Natural killer cell (primary cell): ENCODE measurements around the gene POLR1D. TPM values are rescaled to one million over a fixed set of nuclear protein-coding genes. Genes with fewer than 3 reads are reported as not detected.
A peak's percentile ranks its signal among the peaks of the same experiment; 100 is the strongest.

Experiments used
- ATAC-seq, 3 donors: fragments of 150-1000 bp in 2 of 3; fragments of 200-7000 bp in 1 of 3; cut with Tn5 transposase; 1 replicate in 1 of 3; 2 replicates in 2 of 3; pipeline ENCODE4 v1.10.0; 2021; ENCODE audit warnings: mild to moderate bottlenecking in 2 of 3, moderate library complexity in 2 of 3
- DNase-seq, 2 donors: peaks; one replicate each; pipeline versions ENCODE4 v3.0.0 to v3.0.0-alpha.2; 2013 to 2021; ENCODE audit warnings: mixed read lengths in 1 of 2
- H3K27ac ChIP-seq: one replicate; pipeline ENCODE4 v1.5.1; 2013; ENCODE audit warnings: mild to moderate bottlenecking, low read length
- H3K27me3 ChIP-seq: one replicate; pipeline ENCODE4 v1.6.1; 2013; ENCODE audit warnings: low read length; ENCODE audit not compliant: control insufficient read depth, insufficient read depth
- H3K36me3 ChIP-seq: one replicate; pipeline ENCODE4 v1.6.1; 2013; ENCODE audit warnings: low read length; ENCODE audit not compliant: control insufficient read depth, insufficient read depth
- H3K4me1 ChIP-seq: one replicate; pipeline ENCODE4 v1.6.1; 2013; ENCODE audit warnings: low read length; ENCODE audit not compliant: control insufficient read depth, insufficient read depth
- H3K4me3 ChIP-seq: one replicate; pipeline ENCODE4 v1.5.1; 2013; ENCODE audit warnings: low read length
- H3K9me3 ChIP-seq: one replicate; pipeline ENCODE4 v1.6.1; 2013; ENCODE audit warnings: low read length; ENCODE audit not compliant: control insufficient read depth, insufficient read depth
- H3K27ac Mint-ChIP-seq, 2 donors: one replicate each; pipeline ENCODE4 v1.8.0; 2022; ENCODE audit warnings: mild to moderate bottlenecking in 2 of 2, mixed read lengths in 2 of 2, moderate library complexity in 1 of 2
- H3K27me3 Mint-ChIP-seq, 2 donors: one replicate each; pipeline ENCODE4 v1.8.0; 2022; ENCODE audit warnings: low read depth in 2 of 2, mixed read lengths in 2 of 2
- H3K36me3 Mint-ChIP-seq: one replicate; pipeline ENCODE4 v1.8.0; 2022; ENCODE audit warnings: mixed read lengths
- H3K4me1 Mint-ChIP-seq, 2 donors: one replicate each; pipeline ENCODE4 v1.8.0; 2022; ENCODE audit warnings: mixed read lengths in 2 of 2
- H3K4me3 Mint-ChIP-seq: one replicate; pipeline ENCODE4 v1.8.0; 2022; ENCODE audit warnings: mild to moderate bottlenecking, moderate library complexity, mixed read lengths
- H3K9me3 Mint-ChIP-seq, 2 donors: one replicate each; pipeline ENCODE4 v1.8.0; 2022; ENCODE audit warnings: mixed read lengths in 2 of 2
- WGBS: methylation state at CpG from one replicate; pipeline ENCODE4 v1.1.7; 2013; ENCODE audit warnings: missing lambda C conversion rate; ENCODE audit not compliant: insufficient coverage; 5-methylcytosine and 5-hydroxymethylcytosine counted together
- intact Hi-C: fragments of 100-400 bp; cut with micrococcal nuclease; formaldehyde crosslinking; loops from one replicate; pipeline ENCODE4 v1.14.2; 2022
- total RNA-seq, 4 donors: library from RNA; stranded (reverse); fragments of 120-200 nt in 1 of 4; gene quantifications; one replicate each; pipeline versions ENCODE4 v1.2.3 to v1.2.4, GENCODE V29; 2013 to 2022
- TF ChIP-seq, protein P1 (sequence below): fragments of 200-600 bp; IDR thresholded peaks from one replicate; pipeline ENCODE4 v1.8.0; 2022; ENCODE audit warnings: antibody characterized with exemption

POLR1D gene
- total RNA-seq, 3 donors from 2014 or later (not counting 1 experiment from before 2014, with no cell fraction given): 109 to 132 (median 116) TPM

DNA sequence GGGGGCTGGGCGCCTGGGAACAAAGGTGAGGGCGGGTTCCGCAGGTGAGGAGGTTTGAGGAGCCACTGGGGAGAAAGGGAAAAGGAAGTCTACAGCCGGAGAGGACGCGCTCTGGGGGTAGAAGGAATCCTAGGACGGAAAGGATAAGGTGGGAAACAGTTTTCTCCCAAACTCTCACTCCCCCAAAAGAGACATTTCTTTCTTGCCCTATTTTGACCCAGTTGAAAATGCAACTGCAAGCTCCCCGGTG, 651 bp upstream of the POLR1D start:
- 0% methylated on average over 4 of the region's 8 CpGs for WGBS
- peak overlapping the region; percentile 97 for H3K27ac ChIP-seq
- Mint-ChIP-seq H3K9me3 (no peaks in the 10 kb centered on the region), H3K27me3 (no peaks in the 10 kb centered on the region), H3K36me3 (no peaks in the 10 kb centered on the region), H3K4me1 (peaks cover 51 to 70% of the 10 kb centered on the region in 2 donors), H3K4me3 (peak overlapping the region; percentile 88), H3K27ac (peak overlapping the region; percentile 86 to 92)
- no peaks in the 10 kb centered on the region for H3K9me3 ChIP-seq
- TF ChIP-seq, protein P1, sequence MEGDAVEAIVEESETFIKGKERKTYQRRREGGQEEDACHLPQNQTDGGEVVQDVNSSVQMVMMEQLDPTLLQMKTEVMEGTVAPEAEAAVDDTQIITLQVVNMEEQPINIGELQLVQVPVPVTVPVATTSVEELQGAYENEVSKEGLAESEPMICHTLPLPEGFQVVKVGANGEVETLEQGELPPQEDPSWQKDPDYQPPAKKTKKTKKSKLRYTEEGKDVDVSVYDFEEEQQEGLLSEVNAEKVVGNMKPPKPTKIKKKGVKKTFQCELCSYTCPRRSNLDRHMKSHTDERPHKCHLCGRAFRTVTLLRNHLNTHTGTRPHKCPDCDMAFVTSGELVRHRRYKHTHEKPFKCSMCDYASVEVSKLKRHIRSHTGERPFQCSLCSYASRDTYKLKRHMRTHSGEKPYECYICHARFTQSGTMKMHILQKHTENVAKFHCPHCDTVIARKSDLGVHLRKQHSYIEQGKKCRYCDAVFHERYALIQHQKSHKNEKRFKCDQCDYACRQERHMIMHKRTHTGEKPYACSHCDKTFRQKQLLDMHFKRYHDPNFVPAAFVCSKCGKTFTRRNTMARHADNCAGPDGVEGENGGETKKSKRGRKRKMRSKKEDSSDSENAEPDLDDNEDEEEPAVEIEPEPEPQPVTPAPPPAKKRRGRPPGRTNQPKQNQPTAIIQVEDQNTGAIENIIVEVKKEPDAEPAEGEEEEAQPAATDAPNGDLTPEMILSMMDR: no peak
- H3K27me3 ChIP-seq: no peaks in the 10 kb centered on the region
- intact Hi-C loops: loop anchor here (1.0 to 5.0 kb wide), 3 partner anchors 171 to 449 kb away; partner anchors contain the start of genes MTIF3 and USP12
- peaks cover 11% of the 10 kb centered on the region for H3K36me3 ChIP-seq
- DNase-seq: no peak
- H3K4me1 ChIP-seq: peaks cover 27% of the 10 kb centered on the region
- peak overlapping the region; percentile 96 for H3K4me3 ChIP-seq
- no peak for ATAC-seq

DNA sequence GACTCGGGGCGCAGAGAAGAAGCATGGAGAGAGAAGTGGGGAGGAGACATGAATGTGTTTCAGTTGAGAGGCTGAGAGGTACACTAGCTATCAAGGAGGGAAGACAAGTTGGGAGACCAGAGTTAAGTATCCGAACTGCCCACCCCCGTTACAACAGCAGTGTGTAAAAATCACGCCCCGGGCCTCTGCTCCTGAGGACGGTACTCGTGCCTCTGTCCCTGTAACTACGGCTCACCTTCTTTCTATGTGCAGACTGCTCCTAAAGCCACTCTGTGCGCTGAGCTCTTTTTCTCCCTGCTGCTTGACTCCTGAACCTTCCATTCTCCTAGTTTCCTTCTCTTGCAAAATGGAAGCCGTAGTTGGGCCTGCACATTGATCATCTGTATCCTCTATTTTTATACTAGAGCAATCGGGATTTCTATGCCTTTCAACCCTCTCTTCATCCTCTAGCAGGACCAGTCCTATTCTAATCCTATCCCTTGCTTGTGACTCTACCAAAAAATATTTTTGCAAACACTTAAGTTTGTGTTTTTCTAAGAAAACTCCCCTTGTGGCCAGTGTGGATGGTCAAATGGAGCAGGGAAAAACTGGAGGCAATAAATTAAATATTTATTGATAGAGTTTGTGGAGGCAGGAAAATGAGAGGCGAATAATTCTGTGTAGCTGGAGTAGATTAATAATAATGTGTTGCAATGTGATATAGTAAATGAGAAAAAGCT, 569 bp downstream of the POLR1D start:
- no peaks in the 10 kb centered on the region for H3K27me3 Mint-ChIP-seq
- Histone ChIP-seq H3K4me3 (peak overlapping the region; percentile 51), H3K27me3 (no peaks in the 10 kb centered on the region), H3K4me1 (peaks cover 27% of the 10 kb centered on the region), H3K36me3 (peaks cover 12% of the 10 kb centered on the region), H3K9me3 (no peaks in the 10 kb centered on the region), H3K27ac (peak overlapping the region; percentile 61)
- H3K27ac Mint-ChIP-seq: peak overlapping the region; percentile 86 to 92
- TF ChIP-seq, protein P1: no peak
- intact Hi-C loops: loop anchor here (5.0 kb wide), 1 partner anchor 450 kb away; the partner anchor contains the start of gene USP12
- H3K4me3 Mint-ChIP-seq: peak overlapping the region; percentile 96
- ATAC-seq (no peak), DNase-seq (no peak)
- H3K4me1 Mint-ChIP-seq: peaks cover 61 to 79% of the 10 kb centered on the region in 2 donors
- no peaks in the 10 kb centered on the region for H3K36me3 Mint-ChIP-seq
- WGBS: 10% methylated on average over 13 of the region's 13 CpGs
- no peaks in the 10 kb centered on the region for H3K9me3 Mint-ChIP-seq

DNA sequence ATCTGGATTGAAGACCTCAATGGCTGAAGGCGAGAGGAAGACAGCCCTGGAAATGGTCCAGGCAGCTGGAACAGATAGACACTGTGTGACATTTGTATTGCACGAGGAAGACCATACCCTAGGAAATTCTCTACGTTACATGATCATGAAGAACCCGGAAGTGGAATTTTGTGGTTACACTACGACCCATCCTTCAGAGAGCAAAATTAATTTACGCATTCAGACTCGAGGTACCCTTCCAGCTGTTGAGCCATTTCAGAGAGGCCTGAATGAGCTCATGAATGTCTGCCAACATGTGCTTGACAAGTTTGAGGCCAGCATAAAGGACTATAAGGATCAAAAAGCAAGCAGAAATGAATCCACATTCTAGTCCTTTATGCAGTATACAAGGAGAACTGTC, 1.2 kb downstream of the POLR1D start:
- peak overlapping the region; percentile 96 for H3K4me3 Mint-ChIP-seq
- intact Hi-C loops: loop anchor here (5.0 kb wide), 1 partner anchor 451 kb away; the partner anchor contains the start of gene USP12
- no peaks in the 10 kb centered on the region for H3K9me3 Mint-ChIP-seq
- H3K27me3 Mint-ChIP-seq: no peaks in the 10 kb centered on the region
- H3K4me1 Mint-ChIP-seq: peaks cover 68 to 80% of the 10 kb centered on the region in 2 donors
- Histone ChIP-seq H3K36me3 (peaks cover 12% of the 10 kb centered on the region), H3K4me1 (peaks cover 27% of the 10 kb centered on the region), H3K4me3 (no peak overlapping the region), H3K27me3 (no peaks in the 10 kb centered on the region), H3K9me3 (no peaks in the 10 kb centered on the region), H3K27ac (no peak overlapping the region)
- ATAC-seq (no peak), DNase-seq (no peak)
- peak overlapping the region; percentile 86 to 92 for H3K27ac Mint-ChIP-seq
- WGBS: 86% methylated on average over 7 of the region's 7 CpGs
- TF ChIP-seq, protein P1: no peak
- H3K36me3 Mint-ChIP-seq: no peaks in the 10 kb centered on the region
